HG02884 (cell line): ENCODE data around the gene TMEM60.

Experiments
- ATAC-seq: cut with Tn5 transposase; IDR thresholded peaks from one replicate; pipeline ENCODE4 v1.9.1; 2021; ENCODE audit warnings: mild to moderate bottlenecking, moderate library complexity; ENCODE audit not compliant: unreplicated experiment

The TMEM60 gene

DNA sequence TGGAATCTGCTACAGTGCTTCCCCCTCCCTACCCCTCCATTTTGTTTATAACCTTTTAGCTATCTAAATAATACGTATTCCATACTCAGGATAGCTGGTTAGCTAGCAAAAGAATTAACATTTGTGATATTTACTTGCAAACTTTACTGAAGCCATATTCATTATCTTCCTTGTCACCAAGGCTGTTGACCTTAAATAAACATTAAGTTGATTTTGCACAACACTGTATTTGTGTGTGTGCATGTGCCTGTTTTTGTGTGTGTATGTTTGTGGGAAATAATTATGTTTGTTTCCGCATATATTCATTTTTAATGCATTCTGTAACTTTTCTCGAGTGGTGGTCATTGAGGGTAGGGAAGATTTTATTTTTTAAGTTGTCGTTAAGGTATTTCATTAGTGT lies 15.9 kb downstream of the TMEM60 start:
- no peak for ATAC-seq

DNA sequence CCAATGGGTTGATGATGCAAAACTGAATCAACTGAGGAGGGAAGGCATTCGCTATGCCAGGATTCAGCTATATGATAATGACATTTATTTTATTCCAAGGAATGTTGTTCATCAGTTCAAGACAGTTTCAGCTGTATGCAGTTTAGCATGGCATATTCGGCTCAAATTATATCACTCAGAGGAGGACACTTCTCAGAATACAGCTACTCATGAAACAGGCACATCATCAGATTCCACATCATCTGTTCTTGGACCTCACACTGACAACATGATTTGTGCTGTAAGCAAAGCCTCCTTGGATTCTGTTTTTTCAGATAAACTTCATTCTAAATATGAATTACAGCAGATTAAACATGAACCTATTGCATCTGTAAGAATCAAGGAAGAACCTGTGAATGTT lies 19.7 kb downstream of the TMEM60 start:
- no peak for ATAC-seq

DNA sequence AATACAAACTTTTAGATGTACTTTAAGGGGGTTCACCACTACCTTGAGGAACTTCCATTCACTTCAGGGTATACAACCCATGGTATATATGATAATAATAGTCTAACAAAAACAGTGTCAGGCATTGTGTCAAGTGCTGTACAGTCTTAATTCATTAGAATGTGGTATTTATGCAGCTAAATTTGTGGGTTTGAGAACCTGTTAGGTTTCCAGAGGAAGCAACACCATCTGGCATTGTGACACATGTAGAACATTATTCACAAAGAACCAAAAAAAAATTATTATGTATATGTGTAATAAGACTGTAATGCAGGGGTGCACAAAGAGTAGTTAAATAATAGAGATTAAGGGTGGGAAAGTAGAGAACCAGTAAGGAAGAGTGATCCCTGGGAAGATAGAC lies 26.3 kb downstream of the TMEM60 start:
- ATAC-seq, result no peak

GRCh38 chr7:77770316-77770715 lies 27.9 kb downstream of the TMEM60 start:
- ATAC-seq, result no peak

- no peak for ATAC-seq
Measured at GRCh38 chr7:77766801-77767605, 31.2 kb downstream of the TMEM60 start.

DNA sequence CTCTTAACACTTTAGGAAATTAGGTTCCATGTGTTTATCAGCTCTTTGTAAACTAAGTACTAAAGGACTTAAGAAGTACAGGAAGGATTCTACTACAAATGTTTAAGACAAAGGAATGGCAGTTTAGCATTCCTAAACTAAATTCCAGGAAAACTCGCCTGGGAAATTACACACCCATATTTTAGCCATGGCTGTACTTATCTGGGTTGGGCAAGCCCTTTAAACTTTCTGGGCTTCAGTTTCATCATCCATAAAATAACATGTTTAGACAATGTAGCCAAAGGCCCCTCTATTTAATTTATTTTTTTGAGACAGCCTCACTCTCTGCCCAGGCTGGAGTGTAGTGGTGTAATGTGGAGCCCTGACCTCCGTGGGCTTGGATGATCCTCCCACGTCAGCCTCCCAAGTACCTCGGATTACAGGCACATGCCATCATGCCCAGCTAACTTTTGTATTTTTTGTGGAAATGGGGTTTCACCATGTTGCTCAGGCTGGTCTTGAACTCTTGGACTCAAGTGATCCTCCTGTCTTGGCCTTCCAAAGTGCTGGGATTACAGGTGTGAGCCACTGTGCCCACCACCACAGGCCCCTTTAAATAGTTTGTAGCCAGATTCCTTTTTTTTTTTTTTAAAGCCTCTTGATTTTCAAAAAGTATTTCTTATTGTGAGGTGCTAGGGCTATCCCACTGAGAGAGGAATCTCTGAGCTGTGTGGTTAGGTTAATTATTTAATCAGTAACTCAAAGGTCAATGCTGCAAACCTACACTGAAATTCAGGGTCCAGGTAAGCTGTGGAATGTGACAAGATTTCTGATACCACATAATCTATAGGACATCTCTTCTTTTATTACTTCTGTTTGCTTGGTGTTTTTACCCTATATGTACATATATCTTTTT lies 32.1 kb downstream of the TMEM60 start:
- no peak for ATAC-seq

- no peak for ATAC-seq
Measured at GRCh38 chr7:77765481-77765880, 32.8 kb downstream of the TMEM60 start.

DNA sequence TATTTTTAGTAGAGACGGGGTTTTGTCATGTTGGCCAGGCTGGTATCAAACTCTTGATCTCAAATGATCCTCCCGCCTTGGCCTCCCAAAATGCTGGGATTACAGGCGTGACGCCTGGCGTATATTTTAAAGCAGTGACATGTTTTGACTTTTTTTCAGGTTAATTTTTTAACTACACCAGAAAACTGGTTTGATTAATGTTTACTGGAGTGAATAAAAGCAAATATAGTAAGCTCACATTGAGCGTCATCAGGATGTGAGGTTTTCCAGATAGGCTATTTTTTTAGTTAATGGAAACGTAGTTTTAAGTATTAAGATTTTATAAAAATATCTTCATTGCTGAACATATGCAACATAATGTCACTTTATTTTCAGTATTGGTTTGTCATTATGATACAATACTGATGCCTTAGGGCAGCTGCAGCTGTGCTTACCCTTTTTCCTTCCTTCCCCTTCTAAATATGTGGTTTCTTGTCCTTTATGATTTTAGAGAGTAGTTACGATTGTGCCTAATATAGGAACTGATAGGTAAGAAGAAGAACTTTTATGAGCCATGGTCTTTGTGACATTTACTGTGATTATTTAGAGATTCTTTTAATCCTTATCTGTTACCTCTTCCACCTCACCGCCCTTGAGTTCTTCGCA lies 37.3 kb downstream of the TMEM60 start:
- no peak for ATAC-seq

DNA sequence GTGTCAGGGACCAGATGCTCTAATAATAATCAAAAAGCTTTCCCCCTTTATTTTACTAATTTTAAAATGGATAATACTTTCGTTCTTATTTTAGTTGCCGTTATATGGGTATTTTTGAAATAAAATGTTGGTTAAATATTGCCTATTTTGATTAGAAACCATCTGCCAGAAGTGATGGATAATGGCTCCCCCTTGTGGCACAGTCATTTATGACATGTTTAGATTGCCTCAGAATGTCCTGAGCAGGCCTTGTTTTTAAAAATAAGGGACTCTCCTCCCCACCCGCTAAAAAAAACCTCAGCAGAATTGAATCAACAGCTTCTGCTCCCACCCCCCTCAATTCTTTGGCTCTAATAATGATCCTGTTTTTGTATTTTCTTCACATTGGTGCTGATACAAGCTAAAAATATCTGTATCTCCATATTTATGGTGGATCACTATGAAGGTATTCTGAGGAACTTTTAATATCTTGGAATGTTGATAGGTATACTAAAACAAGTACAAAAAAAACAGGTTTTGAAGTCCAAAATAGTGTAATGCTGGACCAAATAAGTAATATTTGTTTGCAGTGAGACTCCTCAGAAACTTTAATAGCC lies 38.8 kb downstream of the TMEM60 start:
- ATAC-seq, result no peak

DNA sequence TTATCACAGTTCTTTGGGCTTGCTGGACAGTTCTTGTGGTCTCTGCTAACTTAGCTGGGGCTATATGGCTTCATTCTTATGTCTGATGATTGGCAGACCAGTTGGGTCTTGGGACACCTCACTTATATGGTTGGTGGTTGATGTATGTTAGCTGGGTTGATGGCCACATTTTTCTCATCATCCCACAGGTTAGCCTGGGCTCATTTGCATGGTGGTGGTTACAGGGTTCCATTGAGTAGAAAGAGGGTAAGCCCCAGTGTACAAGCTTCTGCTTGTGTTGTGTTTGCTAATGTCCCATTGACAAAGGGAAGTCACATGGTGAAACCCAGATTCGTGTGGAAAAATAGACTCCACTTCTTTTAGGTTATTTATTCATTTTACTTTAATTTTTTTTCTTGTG lies 40.6 kb downstream of the TMEM60 start:
- peak; percentile 91 for ATAC-seq

GRCh38 chr7:77753173-77753572 lies 45.1 kb downstream of the TMEM60 start:
- ATAC-seq, result no peak

- no peak for ATAC-seq
Measured at GRCh38 chr7:77752016-77752415, 46.2 kb downstream of the TMEM60 start.

- no peak for ATAC-seq
Measured at GRCh38 chr7:77747718-77748117, 50.5 kb downstream of the TMEM60 start.

DNA sequence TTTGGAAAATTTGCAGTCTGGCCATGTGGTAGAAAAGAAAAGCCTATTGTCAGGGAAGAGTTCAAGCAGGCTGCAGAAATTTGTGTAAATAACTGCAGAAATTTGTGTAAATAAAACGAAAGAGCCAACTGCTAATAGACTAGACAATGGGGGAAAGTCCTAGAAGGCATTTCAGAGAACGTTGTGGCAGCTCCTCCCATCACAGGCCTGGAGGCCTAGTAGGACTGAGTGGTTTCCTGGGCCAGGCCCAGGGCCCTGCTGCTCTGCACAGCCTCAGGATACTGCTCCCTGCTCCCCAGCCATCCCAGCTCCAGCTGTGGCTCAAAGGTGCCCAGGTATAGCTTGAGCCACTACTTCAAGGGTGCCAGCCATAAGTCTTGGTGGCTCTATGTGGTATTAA lies 51.1 kb downstream of the TMEM60 start:
- ATAC-seq, result no peak

DNA sequence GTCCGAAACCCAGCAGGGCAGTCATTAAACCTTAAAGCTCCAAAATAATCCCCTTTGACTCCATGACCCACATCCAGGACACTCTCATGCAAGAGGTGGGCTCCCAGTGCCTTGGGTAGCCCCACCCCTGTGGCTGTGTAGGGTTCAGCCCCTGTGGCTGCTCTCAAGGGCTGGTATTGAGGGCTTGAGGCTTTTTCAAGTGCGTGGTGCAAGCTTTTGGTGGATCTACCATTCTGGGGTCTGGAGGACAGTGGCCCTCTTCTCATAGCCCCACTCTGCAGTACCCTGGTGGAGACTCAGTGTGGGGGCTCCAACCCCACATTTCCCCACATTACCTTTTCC lies 51.4 kb downstream of the TMEM60 start:
- ATAC-seq, result no peak

DNA sequence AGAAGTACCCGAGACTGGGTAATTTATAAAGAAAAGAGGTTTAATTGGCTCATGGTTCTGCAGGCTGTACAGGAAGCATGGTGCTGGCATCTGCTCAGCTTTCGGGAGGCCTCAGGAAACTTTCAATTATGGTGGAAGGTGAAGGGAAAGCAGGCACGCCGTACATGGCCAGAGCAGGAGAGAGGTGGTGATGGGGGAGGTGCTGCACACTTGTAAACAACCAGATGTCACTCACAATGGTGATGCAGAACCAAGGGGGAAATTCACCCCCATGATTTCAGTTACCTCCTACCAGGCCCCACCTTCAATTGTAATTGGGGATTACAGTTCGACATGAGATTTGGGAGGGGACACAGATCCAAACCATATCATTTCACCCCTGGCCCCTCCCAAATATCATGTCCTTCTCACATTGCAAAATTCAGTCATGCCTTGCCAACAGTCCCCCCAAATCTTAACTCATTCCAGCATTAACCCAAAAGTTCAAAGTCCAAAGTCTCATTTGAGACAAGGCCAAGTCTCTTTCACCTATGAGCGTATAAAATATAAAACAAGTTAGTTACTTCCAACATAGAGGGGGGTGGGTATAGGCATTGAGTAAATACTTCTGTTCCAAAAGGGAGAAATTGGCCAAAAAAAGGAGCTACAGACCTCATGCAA lies 51.9 kb downstream of the TMEM60 start:
- ATAC-seq, result no peak

DNA sequence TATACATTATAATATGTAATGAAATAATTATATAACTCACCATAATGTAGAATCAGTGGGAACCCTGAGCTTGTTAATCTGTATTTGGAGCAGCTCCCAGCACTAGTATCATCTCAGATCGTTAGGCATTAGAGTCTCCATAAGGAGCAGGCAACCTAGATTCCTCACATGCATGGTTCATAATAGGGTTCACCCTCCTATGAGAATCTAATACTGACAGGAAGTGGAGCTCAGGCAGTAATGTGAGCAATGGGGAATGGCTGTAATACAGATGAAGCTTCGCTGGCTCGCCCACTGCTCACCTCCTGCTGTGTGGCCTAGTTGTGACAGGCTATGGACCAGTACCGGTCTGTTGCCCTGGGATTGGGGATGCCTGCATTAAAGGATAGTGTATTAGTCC lies 52.5 kb downstream of the TMEM60 start:
- no peak for ATAC-seq
